SU-DHL-6 (cell line): ENCODE measurements around the gene NTRK1.

Experiments
- H2AFZ ChIP-seq: fragments of 200-600 bp; sonication (generic); 2 replicates; pipeline ENCODE4 v1.6.1; 2014; ENCODE audit warnings: low read depth, mild to moderate bottlenecking, moderate library complexity, mixed read lengths, antibody characterized with exemption, low read length; ENCODE audit not compliant: severe bottlenecking
- H3F3A ChIP-seq: fragments of 200-600 bp; shearing (Covaris generic); 2 replicates; pipeline ENCODE4 v1.6.0; 2016; ENCODE audit warnings: antibody characterized with exemption, mild to moderate bottlenecking; ENCODE audit not compliant: insufficient read depth
- H3K27ac ChIP-seq: fragments of 200-600 bp; sonication (generic); 2 replicates; pipeline ENCODE4 v1.5.1; 2016; ENCODE audit warnings: low read depth, mild to moderate bottlenecking, low read length, moderate library complexity, mixed read lengths
- H3K27me3 ChIP-seq: fragments of 200-600 bp; sonication (generic), shearing (Covaris generic); 2 replicates; pipeline ENCODE4 v1.6.0; 2014; ENCODE audit warnings: mild to moderate bottlenecking, low read length
- H3K36me3 ChIP-seq: fragments of 200-600 bp; sonication (generic); 2 replicates; pipeline ENCODE4 v1.6.1; 2014; ENCODE audit warnings: mild to moderate bottlenecking, low read length, mixed read lengths
- H3K4me2 ChIP-seq: fragments of 300-600, 200-600 bp; shearing (Covaris generic), sonication (generic); 2 replicates; pipeline ENCODE4 v1.6.0; 2014; ENCODE audit warnings: low read length, low read depth, mild to moderate bottlenecking; ENCODE audit not compliant: poor library complexity, severe bottlenecking
- H3K4me3 ChIP-seq: fragments of 200-600 bp; sonication (generic); 2 replicates; pipeline ENCODE4 v1.5.1; 2014; ENCODE audit warnings: antibody characterized with exemption, low read length, mild to moderate bottlenecking, mixed read lengths; ENCODE audit not compliant: insufficient read depth, poor library complexity, severe bottlenecking
- H3K79me2 ChIP-seq: fragments of 200-600 bp; sonication (generic); 2 replicates; pipeline ENCODE4 v1.6.1; 2014; ENCODE audit warnings: mild to moderate bottlenecking, low read length, moderate library complexity; ENCODE audit not compliant: insufficient read depth
- H3K9ac ChIP-seq: fragments of 200-600 bp; sonication (generic); 2 replicates; pipeline ENCODE4 v1.7.0; 2014; ENCODE audit warnings: mild to moderate bottlenecking, low read length
- H3K9me2 ChIP-seq: fragments of 200-600 bp; sonication (generic); replicated peaks from 2 replicates; pipeline ENCODE4 v1.6.1; 2014; ENCODE audit warnings: low read length; ENCODE audit not compliant: insufficient read depth
- H3K9me3 ChIP-seq: fragments of 200-600 bp; sonication (generic); 2 replicates; pipeline ENCODE4 v1.6.1; 2014; ENCODE audit warnings: low read length, mixed read lengths; ENCODE audit not compliant: insufficient read depth
- H4K20me1 ChIP-seq: fragments of 200-600 bp; sonication (generic); 2 replicates; pipeline ENCODE4 v1.6.1; 2014; ENCODE audit warnings: low read depth, mild to moderate bottlenecking, antibody characterized with exemption, low read length, moderate library complexity, mixed read lengths
- CTCF ChIP-seq: fragments of 200-600 bp; sonication (generic); IDR thresholded peaks from one replicate; pipeline ENCODE4 v1.5.1; 2017; ENCODE audit warnings: antibody characterized with exemption, mild to moderate bottlenecking, low read length, moderate library complexity; ENCODE audit not compliant: insufficient read depth, poor library complexity, severe bottlenecking
- EZH2phosphoT487 ChIP-seq: fragments of 200-600 bp; sonication (generic), shearing (Covaris generic); conservative IDR thresholded peaks from 2 replicates; pipeline ENCODE4 v1.6.1; 2018; ENCODE audit warnings: mild to moderate bottlenecking, antibody characterized with exemption, low read length, moderate library complexity, mixed read lengths

The NTRK1 gene

DNA sequence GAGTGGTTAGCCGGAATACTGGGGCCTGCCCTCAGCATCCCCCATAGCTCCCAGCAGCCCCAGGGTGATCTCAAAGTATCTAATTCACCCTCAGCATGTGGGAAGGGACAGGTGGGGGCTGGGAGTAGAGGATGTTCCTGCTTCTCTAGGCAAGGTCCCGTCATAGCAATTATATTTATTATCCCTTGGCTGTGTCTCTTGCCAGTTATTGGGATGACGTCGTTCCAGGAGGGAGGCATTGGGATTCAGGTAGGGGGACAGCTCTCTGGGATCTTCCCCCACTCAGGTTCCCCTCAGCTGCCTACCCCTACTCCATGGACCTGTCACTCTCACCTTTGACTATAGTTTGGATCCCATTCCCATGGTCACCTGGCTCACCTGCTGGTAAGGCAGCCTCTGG is 21.0 kb downstream of the NTRK1 start:
- no peaks in the 10 kb centered on the region for H3K27me3 ChIP-seq
- TF ChIP-seq CTCF (no peak), EZH2phosphoT487 (no peak)
- H3K9ac ChIP-seq = no peak overlapping the region
- H3K4me3 ChIP-seq = no peak overlapping the region
- H4K20me1 ChIP-seq = no peaks in the 10 kb centered on the region
- no peak overlapping the region for H3K27ac ChIP-seq
- no peaks in the 10 kb centered on the region for H3K79me2 ChIP-seq
- H3K9me2 ChIP-seq = no peaks in the 10 kb centered on the region
- no peak overlapping the region for H3K4me2 ChIP-seq
- H3K36me3 ChIP-seq = no peaks in the 10 kb centered on the region
- H3K9me3 ChIP-seq = no peaks in the 10 kb centered on the region
- H3F3A ChIP-seq = no peaks in the 10 kb centered on the region
- H2AFZ ChIP-seq = no peak overlapping the region

- H3K9me3 ChIP-seq = no peaks in the 10 kb centered on the region
- no peaks in the 10 kb centered on the region for H3K9me2 ChIP-seq
- H2AFZ ChIP-seq = no peak overlapping the region
- no peaks in the 10 kb centered on the region for H4K20me1 ChIP-seq
- H3K4me3 ChIP-seq = no peak overlapping the region
- no peak overlapping the region for H3K9ac ChIP-seq
- H3K4me2 ChIP-seq = no peak overlapping the region
- H3K27me3 ChIP-seq = no peaks in the 10 kb centered on the region
- H3K36me3 ChIP-seq = no peaks in the 10 kb centered on the region
- no peak overlapping the region for H3K27ac ChIP-seq
- no peaks in the 10 kb centered on the region for H3F3A ChIP-seq
- H3K79me2 ChIP-seq = no peaks in the 10 kb centered on the region
- TF ChIP-seq EZH2phosphoT487 (no peak), CTCF (no peak)
Measured at GRCh38 chr1:156882543-156882942, 21.9 kb downstream of the NTRK1 start.

DNA sequence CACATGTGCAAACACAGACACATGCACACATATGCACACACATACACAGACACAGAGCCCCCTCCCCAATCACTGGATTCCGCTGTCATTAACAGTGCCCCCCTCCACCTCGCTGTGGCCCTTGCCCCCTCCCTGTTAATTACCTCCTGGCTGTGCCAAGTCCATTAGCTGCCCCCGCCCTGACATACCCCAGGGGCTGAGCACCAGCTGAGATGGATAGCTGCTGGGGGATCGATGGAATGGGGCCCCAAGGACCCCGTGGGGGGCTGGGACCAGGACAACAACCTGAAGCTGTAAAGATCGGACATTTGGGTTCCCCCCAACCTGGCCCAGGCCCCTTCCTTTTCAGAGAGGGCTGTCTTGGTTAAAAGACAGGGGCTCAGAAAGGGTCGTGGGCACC is 23.3 kb downstream of the NTRK1 start:
- Histone ChIP-seq H4K20me1 (no peaks in the 10 kb centered on the region), H3K27me3 (no peaks in the 10 kb centered on the region), H3K27ac (no peak overlapping the region), H3K9ac (no peak overlapping the region), H3K9me2 (no peaks in the 10 kb centered on the region), H3K36me3 (no peaks in the 10 kb centered on the region), H3K9me3 (no peaks in the 10 kb centered on the region), H3K79me2 (no peaks in the 10 kb centered on the region), H3K4me3 (no peak overlapping the region), H3K4me2 (no peak overlapping the region), H2AFZ (no peak overlapping the region), H3F3A (no peaks in the 10 kb centered on the region)
- TF ChIP-seq EZH2phosphoT487 (no peak), CTCF (no peak)
